GM21529 (cell line): ENCODE data around the gene NNAT.
"Not testable (repeated sequence)": the region's sequence is repeated elsewhere in the genome, so short reads cannot be mapped to it uniquely, and the experiment has no call there.

Experiments
- ATAC-seq: cut with Tn5 transposase; IDR thresholded peaks from one replicate; pipeline ENCODE4 v1.9.1; 2021; ENCODE audit not compliant: unreplicated experiment

Gene NNAT

GRCh38 chr20:37521061-37521771 lies at the start of gene NNAT:
TSS of gene NNAT (plus strand) at chr20:37521250. CDS start at chr20:37521332, 82 bp downstream.
- no peak for ATAC-seq

- no peak for ATAC-seq
Observed at GRCh38 chr20:37471741-37472235, 49.3 kb upstream of the NNAT start.

GRCh38 chr20:37472435-37472834 lies 48.6 kb upstream of the NNAT start:
- not testable (repeated sequence) for ATAC-seq

GRCh38 chr20:37473249-37474000 lies 47.6 kb upstream of the NNAT start:
- ATAC-seq = no peak

- no peak for ATAC-seq
Observed at GRCh38 chr20:37474386-37474785, 46.7 kb upstream of the NNAT start.

- ATAC-seq = no peak
Observed at GRCh38 chr20:37475252-37475651, 45.8 kb upstream of the NNAT start.

- no peak for ATAC-seq
Observed at GRCh38 chr20:37477041-37477440, 44.0 kb upstream of the NNAT start.

GRCh38 chr20:37479266-37479665 lies 41.8 kb upstream of the NNAT start:
- ATAC-seq = no peak

GRCh38 chr20:37479925-37480691 lies 40.9 kb upstream of the NNAT start:
- no peak for ATAC-seq

- no peak for ATAC-seq
Observed at GRCh38 chr20:37480919-37481318, 40.1 kb upstream of the NNAT start.

GRCh38 chr20:37481610-37482009 lies 39.4 kb upstream of the NNAT start:
- no peak for ATAC-seq

GRCh38 chr20:37484331-37484730 lies 36.7 kb upstream of the NNAT start:
- ATAC-seq = no peak

- ATAC-seq = not testable (repeated sequence)
Observed at GRCh38 chr20:37486209-37486608, 34.8 kb upstream of the NNAT start.

- no peak for ATAC-seq
Observed at GRCh38 chr20:37490663-37491350, 30.2 kb upstream of the NNAT start.

- no peak for ATAC-seq
Observed at GRCh38 chr20:37492096-37492625, 28.9 kb upstream of the NNAT start.

- no peak for ATAC-seq
Observed at GRCh38 chr20:37492945-37493344, 28.1 kb upstream of the NNAT start.

- ATAC-seq = no peak
Observed at GRCh38 chr20:37494301-37494700, 26.7 kb upstream of the NNAT start.

GRCh38 chr20:37494796-37495195 lies 26.3 kb upstream of the NNAT start:
- ATAC-seq = no peak

GRCh38 chr20:37498066-37498665 lies 22.9 kb upstream of the NNAT start:
- ATAC-seq = no peak

GRCh38 chr20:37500311-37500710 lies 20.7 kb upstream of the NNAT start:
- ATAC-seq = no peak
